GM19099 (cell line): ENCODE data around the gene GLRX3.

Source experiments
- POLR2A ChIP-seq: IDR thresholded peaks from 3 replicates; pipeline ENCODE4 v1.6.1; 2011; ENCODE audit warnings: low read depth; ENCODE audit not compliant: insufficient read length; ENCODE audit errors: extremely low read depth

GLRX3 gene

DNA sequence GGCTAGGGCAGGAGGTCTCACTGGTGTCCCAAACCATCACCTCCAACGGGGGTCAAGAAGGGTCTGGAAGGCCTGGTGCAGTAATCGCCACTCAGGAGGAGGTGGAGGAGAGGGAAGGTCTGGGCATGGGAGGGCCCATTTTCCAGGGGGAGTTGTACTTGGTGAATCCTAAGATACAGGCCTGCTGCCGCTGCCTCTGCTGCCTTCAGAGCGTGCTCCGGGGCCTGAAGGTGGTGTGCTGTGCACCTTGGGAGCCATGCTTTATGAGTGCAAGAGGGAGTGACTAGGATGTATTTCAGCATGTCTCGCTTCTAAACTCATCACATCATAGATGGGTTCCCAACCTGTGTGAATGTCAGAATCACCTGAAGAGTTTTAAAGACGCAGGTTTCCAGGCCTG is 78.2 kb downstream of the GLRX3 start:
- no peak for TF ChIP-seq POLR2A

DNA sequence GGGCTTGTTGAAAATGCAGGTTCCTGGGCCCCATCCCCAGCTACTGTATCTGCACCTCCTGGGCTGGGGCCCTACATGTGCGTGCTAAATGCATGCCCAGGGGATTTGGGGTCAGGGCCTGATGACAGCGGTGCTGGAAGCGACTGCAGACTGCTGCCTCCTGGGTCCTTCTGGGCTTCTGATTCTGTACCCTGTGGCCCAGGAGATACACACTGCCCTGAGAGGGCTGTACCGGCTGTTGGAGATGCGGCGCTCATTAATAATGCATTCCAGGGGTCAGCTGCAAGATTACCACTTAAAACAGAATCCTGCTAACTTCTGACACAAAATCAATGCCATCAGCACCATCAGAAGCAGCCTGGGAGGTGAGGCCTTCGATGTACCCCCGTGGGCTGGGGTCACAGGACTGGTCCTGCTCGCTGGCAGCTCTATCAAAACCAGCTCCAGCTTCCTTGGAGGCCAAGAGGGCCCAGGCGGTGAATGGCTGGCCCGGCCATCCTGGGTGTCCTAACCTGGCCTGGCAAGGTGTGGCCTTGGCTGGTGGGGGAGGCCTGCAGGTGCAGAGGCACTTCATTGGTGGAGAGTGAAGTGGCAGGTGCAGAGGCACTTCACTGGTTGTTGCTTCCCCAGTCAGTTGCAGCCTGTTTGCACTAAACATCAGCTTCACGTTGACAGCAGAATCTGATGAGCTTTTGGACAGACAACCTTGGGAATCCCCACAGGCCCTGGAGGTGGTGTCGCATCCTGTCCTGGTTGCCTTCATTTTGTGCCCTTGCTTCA is 79.2 kb downstream of the GLRX3 start:
- no peak for TF ChIP-seq POLR2A

DNA sequence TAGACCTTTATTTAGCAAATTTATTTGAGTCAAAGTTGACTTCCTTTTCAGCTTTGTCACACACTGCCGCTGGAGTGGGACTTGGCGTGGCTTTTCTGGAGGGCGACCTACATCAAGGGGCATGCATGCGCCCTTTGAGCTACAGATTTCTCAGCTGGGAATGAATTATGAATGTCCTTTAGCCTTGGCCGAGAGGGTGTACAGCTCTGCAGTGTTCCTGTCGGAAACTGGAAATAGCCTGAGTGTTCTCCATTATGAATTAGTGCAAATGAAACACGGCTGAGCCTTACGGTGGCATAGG is 79.7 kb downstream of the GLRX3 start:
- no peak for TF ChIP-seq POLR2A

DNA sequence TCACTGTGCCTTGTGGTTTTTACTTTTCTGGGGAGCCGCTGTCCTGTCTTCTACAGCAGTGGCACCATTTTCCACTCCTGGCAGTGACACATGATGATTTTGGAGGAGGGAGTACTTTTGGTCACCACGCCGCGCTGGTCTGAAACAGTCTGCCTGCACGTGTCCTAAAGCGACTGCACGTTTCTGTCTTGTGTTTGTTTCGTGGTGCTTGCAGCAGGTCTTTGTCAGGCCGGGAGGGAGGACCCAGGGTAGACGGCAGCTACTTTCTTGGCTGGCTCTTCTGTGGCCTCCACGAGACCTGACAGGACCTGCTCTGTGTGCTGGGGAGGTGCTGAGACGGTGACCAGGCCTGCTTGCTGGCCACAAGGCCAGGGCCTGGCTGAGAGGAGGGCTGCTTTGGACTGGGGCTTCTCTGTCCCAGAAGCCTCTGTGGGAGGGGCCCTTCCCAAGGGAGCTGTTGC is 82.0 kb downstream of the GLRX3 start:
- TF ChIP-seq POLR2A = no peak

DNA sequence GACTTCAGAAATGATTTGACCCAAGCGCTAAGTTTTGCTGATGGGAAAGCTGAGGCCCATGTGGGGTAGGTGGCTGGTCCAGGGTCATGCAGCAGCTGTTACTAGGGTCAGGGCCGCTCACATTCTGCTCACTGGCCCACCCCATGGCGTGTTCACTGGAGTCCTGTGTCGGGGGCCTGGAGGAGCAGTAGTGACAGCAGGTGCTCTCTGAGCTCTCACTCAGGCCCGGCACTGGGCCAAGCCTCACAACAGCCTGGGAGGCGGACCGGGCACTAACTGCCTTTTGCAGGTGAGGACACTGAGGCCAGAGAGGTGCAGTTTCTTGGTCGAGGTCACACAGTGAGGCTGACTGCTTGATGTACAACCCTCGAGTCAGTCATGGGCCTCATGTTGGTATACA is 82.7 kb downstream of the GLRX3 start:
- no peak for TF ChIP-seq POLR2A

DNA sequence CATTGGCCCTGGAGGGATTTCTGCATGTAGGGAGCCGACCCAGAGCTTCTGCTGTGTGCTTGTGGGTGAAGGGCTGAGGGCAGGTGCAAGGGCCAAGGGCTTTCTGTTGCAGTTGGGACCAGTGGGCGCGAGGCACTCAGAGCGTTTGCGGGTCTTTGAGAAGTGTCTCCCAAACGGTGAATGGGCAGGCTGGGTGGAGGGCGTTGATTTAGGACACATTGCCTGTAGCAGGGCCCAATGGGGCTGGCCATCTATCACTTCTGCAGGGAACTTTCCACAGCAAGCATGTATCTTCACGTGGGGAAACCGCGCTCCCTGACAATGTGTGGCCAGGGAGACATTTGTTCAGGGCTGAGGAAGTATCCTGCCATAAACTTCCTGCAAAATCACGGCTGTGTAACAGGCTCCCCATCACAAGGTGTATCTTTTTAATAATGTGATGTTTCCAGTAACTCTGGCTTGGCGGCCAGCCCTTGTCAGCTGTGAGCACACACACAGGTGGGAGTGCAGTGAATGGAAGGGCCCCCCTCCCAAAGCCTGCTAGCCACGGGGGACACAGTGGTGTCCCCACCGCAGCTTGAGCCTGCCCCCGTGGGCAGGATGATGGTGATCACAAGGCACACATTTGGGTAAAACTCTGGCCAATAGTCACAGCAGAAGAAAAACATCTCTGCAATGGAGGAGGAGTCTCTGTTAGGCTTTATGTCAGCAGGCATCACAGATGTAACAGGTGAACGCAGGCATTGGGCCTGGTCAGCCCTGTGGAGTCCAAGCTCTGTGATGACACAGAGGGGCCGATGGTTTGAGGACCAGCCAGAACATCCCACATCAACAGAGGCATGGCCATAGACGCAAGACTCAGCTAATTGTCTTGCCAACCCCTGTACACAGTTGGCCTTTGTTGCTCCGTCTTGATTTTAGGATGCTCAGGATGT is 84.3 kb downstream of the GLRX3 start:
- TF ChIP-seq POLR2A = no peak

DNA sequence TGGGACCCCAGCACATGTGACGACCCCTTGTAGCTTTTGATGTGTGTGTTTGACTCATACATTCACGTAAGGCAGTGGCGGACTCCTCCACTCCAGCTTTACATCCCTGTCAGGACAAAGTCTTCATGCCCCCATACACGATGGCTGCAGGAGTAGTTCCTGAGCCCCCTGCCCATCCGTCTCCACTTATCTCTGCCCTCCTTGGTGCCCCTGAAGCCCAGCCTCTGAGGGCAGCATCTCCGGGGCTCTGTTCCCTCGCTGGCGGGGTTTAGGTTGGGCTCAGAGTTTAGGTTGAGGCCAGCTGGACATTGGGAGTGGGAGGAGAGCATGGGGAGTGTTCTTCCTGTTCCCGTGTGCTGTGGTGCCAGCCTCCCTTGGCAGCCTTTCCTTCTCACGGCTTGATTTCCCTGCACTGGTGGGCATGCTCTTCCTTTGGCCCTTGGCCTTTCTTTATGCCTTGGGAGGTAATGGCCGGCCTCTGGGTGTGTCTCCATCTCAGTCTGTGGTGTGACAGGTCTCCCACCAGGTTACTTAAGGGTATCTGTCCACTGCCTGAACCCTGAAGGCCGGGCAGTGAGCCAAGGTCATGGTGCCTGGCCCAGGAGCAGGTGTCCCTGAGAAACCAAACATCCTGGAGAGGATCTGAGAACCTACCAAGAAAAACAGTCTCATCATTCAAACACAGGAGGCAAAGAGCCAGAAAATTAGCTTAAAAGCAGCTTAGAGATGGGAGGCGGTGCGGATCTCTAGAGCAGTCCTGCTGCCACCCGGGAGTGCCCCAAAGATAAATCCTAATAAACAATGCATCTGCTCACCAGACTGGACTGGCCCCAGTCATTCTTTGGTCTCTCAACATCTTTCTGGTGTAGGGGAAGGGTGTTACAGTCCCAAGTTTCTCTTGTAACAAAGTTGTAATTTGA is 85.5 kb downstream of the GLRX3 start:
- TF ChIP-seq POLR2A = no peak

DNA sequence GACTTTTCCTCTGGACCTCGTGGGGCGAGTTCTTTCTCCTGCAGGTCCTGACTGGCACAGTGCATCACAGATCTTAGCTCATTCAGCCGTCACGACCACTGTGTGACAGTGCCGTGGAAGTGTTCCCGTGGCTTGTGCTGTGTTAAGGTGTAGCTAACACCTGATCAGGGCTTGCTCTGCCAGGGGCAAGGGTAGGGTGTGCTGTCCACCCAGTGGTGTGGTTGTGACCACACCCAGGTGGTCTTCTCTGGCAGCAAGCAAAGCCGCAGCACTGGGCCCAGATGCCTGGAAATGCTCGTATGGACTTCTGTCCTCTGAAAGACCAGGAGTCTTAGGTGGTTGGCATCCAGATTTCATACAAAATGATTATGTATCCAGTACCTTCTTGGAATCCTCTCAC is 86.2 kb downstream of the GLRX3 start:
- no peak for TF ChIP-seq POLR2A

DNA sequence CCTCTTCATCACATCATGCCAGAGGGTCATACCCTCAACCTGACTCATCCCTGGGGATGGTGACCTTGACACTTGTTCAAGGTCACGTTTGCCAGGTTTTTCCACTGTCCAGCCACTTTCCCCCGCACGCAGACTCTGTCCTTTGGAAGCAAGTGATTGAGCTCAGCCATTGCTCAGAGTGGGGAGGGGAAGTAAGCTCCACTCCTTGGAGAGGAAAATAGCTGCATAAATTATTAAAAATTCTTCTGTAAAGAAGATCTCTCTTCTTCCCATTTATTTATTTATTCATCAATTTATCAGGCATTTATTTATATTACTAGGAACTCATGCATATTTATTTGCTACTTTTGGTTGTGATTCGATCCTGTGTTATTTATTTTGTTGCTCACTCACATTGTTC is 88.0 kb downstream of the GLRX3 start:
- no peak for TF ChIP-seq POLR2A

DNA sequence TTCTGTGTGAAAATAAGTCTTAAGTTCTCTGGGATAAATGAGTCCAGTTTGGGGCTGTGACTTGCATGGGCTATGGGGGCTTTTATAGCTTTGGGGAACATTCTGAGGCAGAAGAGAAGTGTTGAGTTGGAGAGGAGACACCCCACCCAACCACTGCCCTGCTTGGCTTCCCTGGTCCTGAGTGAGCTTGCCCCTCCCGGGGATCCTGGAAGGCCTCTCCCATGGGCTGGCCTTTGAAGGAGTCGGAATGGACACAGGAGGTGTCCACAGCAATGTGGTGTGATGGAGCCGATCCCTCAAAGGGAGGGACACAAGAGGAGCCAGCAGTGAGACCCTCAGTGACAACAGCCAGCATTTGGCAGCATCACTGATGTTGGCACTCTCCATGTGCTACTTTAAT is 89.8 kb downstream of the GLRX3 start:
- no peak for TF ChIP-seq POLR2A

DNA sequence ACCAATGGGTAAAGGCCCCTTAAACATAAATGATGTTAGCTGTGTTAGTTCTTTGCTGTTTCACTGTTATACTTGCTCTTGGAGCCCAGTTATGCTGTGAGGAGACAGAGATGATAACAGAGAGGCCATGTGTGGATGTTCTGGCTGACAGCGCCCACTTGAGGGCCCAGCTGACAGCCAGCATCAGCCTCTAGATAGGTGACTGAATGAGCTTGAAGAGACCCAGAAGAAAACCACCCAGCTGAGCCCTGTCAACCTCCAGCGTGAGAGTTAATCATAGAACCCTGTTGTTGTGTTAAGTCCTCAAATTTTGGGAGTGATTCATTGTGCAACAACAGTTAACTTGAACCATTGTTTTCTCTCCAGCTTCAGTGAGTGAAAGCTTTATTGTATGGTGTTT is 91.7 kb downstream of the GLRX3 start:
- TF ChIP-seq POLR2A = no peak
